Liver (tissue), 9 donors: ENCODE measurements around the gene CSNK1G1. TPM values are rescaled to one million over a fixed set of nuclear protein-coding genes. Genes with fewer than 3 reads are reported as not detected.
"Not testable (repeated sequence)": the region's sequence is repeated elsewhere in the genome, so short reads cannot be mapped to it uniquely, and the experiment has no call there.

Source experiments
- DNase-seq: peaks from one replicate; pipeline ENCODE4 v3.0.0-alpha.2; 2017; ENCODE audit warnings: low spot score
- H3K27ac ChIP-seq, 2 donors: one replicate each; pipeline ENCODE4 v1.7.0; 2013; ENCODE audit warnings: inconsistent platforms in 2 of 2, low read length in 2 of 2, control low read depth in 1 of 2, low read depth in 1 of 2, mild to moderate bottlenecking in 1 of 2
- H3K27me3 ChIP-seq, 4 donors: one replicate each; pipeline versions ENCODE4 v1.6.1 to v1.7.0; 2013; ENCODE audit warnings: low read length in 3 of 4, inconsistent platforms in 1 of 4, mild to moderate bottlenecking in 1 of 4, moderate library complexity in 1 of 4; ENCODE audit not compliant: control insufficient read depth in 4 of 4, insufficient read depth in 4 of 4
- H3K36me3 ChIP-seq, 4 donors: one replicate each; pipeline versions ENCODE4 v1.6.1 to v1.7.0; 2013; ENCODE audit warnings: low read length in 3 of 4, mild to moderate bottlenecking in 3 of 4, low read depth in 1 of 4, moderate library complexity in 1 of 4; ENCODE audit not compliant: control insufficient read depth in 4 of 4, insufficient read depth in 3 of 4
- H3K4me1 ChIP-seq, 4 donors: one replicate each; pipeline versions ENCODE4 v1.6.1 to v1.7.0; 2013; ENCODE audit warnings: low read length in 3 of 4, mild to moderate bottlenecking in 3 of 4, moderate library complexity in 1 of 4; ENCODE audit not compliant: control insufficient read depth in 4 of 4, insufficient read depth in 4 of 4
- H3K4me3 ChIP-seq, 3 donors: one replicate each; pipeline versions ENCODE4 v1.6.1 to v1.7.0; 2013; ENCODE audit warnings: low read length in 3 of 3, control low read depth in 1 of 3, low read depth in 1 of 3, mild to moderate bottlenecking in 1 of 3
- H3K9ac ChIP-seq, 2 donors: one replicate each; pipeline ENCODE4 v1.7.0; 2013; ENCODE audit warnings: low read length in 2 of 2, mild to moderate bottlenecking in 2 of 2, moderate library complexity in 2 of 2, control low read depth in 1 of 2, low read depth in 1 of 2
- H3K9me3 ChIP-seq, 4 donors: one replicate each; pipeline versions ENCODE4 v1.6.1 to v1.7.0; 2013; ENCODE audit warnings: low read length in 3 of 4; ENCODE audit not compliant: control insufficient read depth in 4 of 4
- ATF3 ChIP-seq: IDR thresholded peaks from 2 replicates; pipeline ENCODE4 v1.6.1; 2016; ENCODE audit warnings: antibody characterized with exemption
- CTCF ChIP-seq: fragments of 150-350 bp; IDR thresholded peaks from 2 replicates; pipeline ENCODE4 v1.5.1; 2017; ENCODE audit warnings: improper control_type of control experiment, low read depth, low read length; ENCODE audit not compliant: missing input control
- EGR1 ChIP-seq, 2 donors: IDR thresholded peaks; 2 replicates each; pipeline ENCODE4 v1.6.1; 2016 to 2018; ENCODE audit warnings: antibody characterized with exemption in 2 of 2, low read depth in 2 of 2
- FOXA1 ChIP-seq: IDR thresholded peaks from 2 replicates; pipeline ENCODE4 v1.6.1; 2016; ENCODE audit warnings: antibody characterized with exemption
- FOXA2 ChIP-seq: IDR thresholded peaks from 2 replicates; pipeline ENCODE4 v1.6.1; 2016; ENCODE audit warnings: antibody characterized with exemption
- HNF4A ChIP-seq, 2 donors: conservative IDR thresholded peaks; 2 replicates each; pipeline ENCODE4 v1.6.1; 2016; ENCODE audit warnings: antibody characterized with exemption in 2 of 2, mild to moderate bottlenecking in 2 of 2
- HNF4G ChIP-seq: IDR thresholded peaks from 2 replicates; pipeline ENCODE4 v1.6.1; 2016; ENCODE audit warnings: antibody characterized with exemption
- JUND ChIP-seq, 2 donors: IDR thresholded peaks; 2 replicates each; pipeline ENCODE4 v1.6.1; 2016; ENCODE audit warnings: antibody characterized with exemption in 2 of 2
- MAX ChIP-seq: IDR thresholded peaks from 2 replicates; pipeline ENCODE4 v1.6.1; 2016; ENCODE audit warnings: antibody characterized with exemption
- NR2F2 ChIP-seq: IDR thresholded peaks from 2 replicates; pipeline ENCODE4 v1.6.1; 2016; ENCODE audit warnings: antibody characterized with exemption
- RAD21 ChIP-seq, 2 donors: IDR thresholded peaks; 2 replicates each; pipeline ENCODE4 v1.6.1; 2016; ENCODE audit warnings: antibody characterized with exemption in 2 of 2, mild to moderate bottlenecking in 2 of 2
- REST ChIP-seq: IDR thresholded peaks from 2 replicates; pipeline ENCODE4 v1.6.1; 2016; ENCODE audit warnings: antibody characterized with exemption, mild to moderate bottlenecking
- RXRA ChIP-seq, 2 donors: IDR thresholded peaks; 2 replicates each; pipeline ENCODE4 v1.6.1; 2017 to 2018; ENCODE audit warnings: antibody characterized with exemption in 2 of 2, mild to moderate bottlenecking in 1 of 2
- SP1 ChIP-seq: IDR thresholded peaks from 2 replicates; pipeline ENCODE4 v1.6.1; 2018; ENCODE audit warnings: antibody characterized with exemption, mild to moderate bottlenecking
- YY1 ChIP-seq: IDR thresholded peaks from 2 replicates; pipeline ENCODE4 v1.6.1; 2016; ENCODE audit warnings: antibody characterized with exemption, mild to moderate bottlenecking
- ZBTB33 ChIP-seq: IDR thresholded peaks from 2 replicates; pipeline ENCODE4 v1.6.1; 2016; ENCODE audit warnings: antibody characterized with exemption
- WGBS: extraction: QIAGEN DNeasy Blood & Tissue Kit; methylation state at CpG from one replicate; pipeline ENCODE4 v1.1.7; 2013; 5-methylcytosine and 5-hydroxymethylcytosine counted together
- polyA plus RNA-seq, 2 donors: library from polyadenylated mRNA; stranded (reverse) in 1 of 2; unstranded in 1 of 2; fragments of 200-250 nt in 1 of 2; fragments of >200 nt in 1 of 2; fragmentation: Nextera tagmentation in 1 of 2; extraction: Ambion mirVana in 1 of 2; gene quantifications; one replicate each; pipeline versions ENCODE4 v1.2.1 to v1.2.3, GENCODE V29; 2013 to 2015
- total RNA-seq, 2 donors: library from RNA; depleted of rRNA; stranded (reverse); fragments of >200 nt; gene quantifications; one replicate each; pipeline ENCODE4 v1.2.3, GENCODE V29; 2014
- donor health status: healthy.
- donor health status: healthy.
- donor health status: healthy.
- donor health status: healthy.
- donor health status: healthy.

Gene CSNK1G1
- total and polyA plus RNA-seq, 4 donors, result 1.7 to 9.1 (median 5.8) TPM

- TF ChIP-seq CTCF, result no peak
- no peak for TF ChIP-seq SP1
- no peak for TF ChIP-seq ATF3
- TF ChIP-seq FOXA1, result no peak
- TF ChIP-seq HNF4G, result no peak
- no peak for TF ChIP-seq NR2F2
- no peak for TF ChIP-seq RXRA (IDR thresholded peaks at IDR 0.05)
- TF ChIP-seq RAD21 (IDR thresholded peaks at IDR 0.05), result no peak
- no peak for TF ChIP-seq MAX
- TF ChIP-seq YY1, result no peak
- no peak for TF ChIP-seq HNF4A (conservative IDR thresholded peaks at IDR 0.05)
- TF ChIP-seq JUND (IDR thresholded peaks at IDR 0.05), result no peak
- TF ChIP-seq FOXA2, result no peak
- no peak for TF ChIP-seq EGR1 (IDR thresholded peaks at IDR 0.05; ENCODE audit: low read depth in 2 of 2)
- no peak for TF ChIP-seq ZBTB33
- Histone ChIP-seq H3K36me3 (peaks cover 0 to 2% (median 0%) of the 10 kb centered on the region in 4 donors), H3K4me1 (peaks cover 0 to 3% (median 0%) of the 10 kb centered on the region in 4 donors), H3K9me3 (no peaks in the 10 kb centered on the region), H3K27me3 (no peaks in the 10 kb centered on the region), H3K27ac (no peak overlapping the region), H3K4me3 (no peak overlapping the region), H3K9ac (no peak overlapping the region)
- no peak for DNase-seq
These were observed 132.1 kb downstream of the CSNK1G1 start for GRCh38 chr15:64223882-64224281.

- no peak for DNase-seq
- Histone ChIP-seq H3K4me3 (no peak overlapping the region), H3K4me1 (peaks cover 0 to 3% (median 0%) of the 10 kb centered on the region in 4 donors), H3K9ac (no peak overlapping the region), H3K36me3 (peaks cover 0 to 2% (median 0%) of the 10 kb centered on the region in 4 donors), H3K27ac (no peak overlapping the region), H3K9me3 (no peaks in the 10 kb centered on the region), H3K27me3 (no peaks in the 10 kb centered on the region)
- 91% methylated on average over 3 of the region's 3 CpGs for WGBS
- TF ChIP-seq HNF4A (conservative IDR thresholded peaks at IDR 0.05), result no peak
- no peak for TF ChIP-seq REST
- no peak for TF ChIP-seq JUND (IDR thresholded peaks at IDR 0.05)
- TF ChIP-seq EGR1 (IDR thresholded peaks at IDR 0.05; ENCODE audit: low read depth in 2 of 2), result no peak
- no peak for TF ChIP-seq ATF3
- no peak for TF ChIP-seq FOXA2
These were observed 133.2 kb downstream of the CSNK1G1 start for GRCh38 chr15:64222573-64223366.

GRCh38 chr15:64221911-64222310 lies 134.1 kb downstream of the CSNK1G1 start:
- WGBS, result 98% methylated on average over 1 of the region's 1 CpG
- not testable (repeated sequence) for H3K36me3 ChIP-seq, H3K9ac ChIP-seq, H3K9me3 ChIP-seq, H3K27me3 ChIP-seq, DNase-seq, H3K4me1 ChIP-seq, H3K4me3 ChIP-seq, H3K27ac ChIP-seq

GRCh38 chr15:64217429-64217750 lies 138.6 kb downstream of the CSNK1G1 start:
- WGBS, result 90% methylated on average over 5 of the region's 5 CpGs
- H3K36me3 ChIP-seq, H3K27me3 ChIP-seq, H3K27ac ChIP-seq, DNase-seq, H3K9ac ChIP-seq, H3K4me3 ChIP-seq, H3K9me3 ChIP-seq: not testable (repeated sequence)
- H3K4me1 ChIP-seq, result peaks cover 2 to 13% (median 9%) of the 10 kb centered on the region in 4 donors
